GM23338 (cell line): ENCODE results near the gene SHMT1.

ENCODE experiments used
- EZH2 ChIP-seq: fragments of 200-600 bp; sonication (generic); IDR thresholded peaks from one replicate; pipeline ENCODE4 v1.8.0; 2017; ENCODE audit warnings: antibody characterized with exemption, mild to moderate bottlenecking, low read depth; ENCODE audit not compliant: unreplicated experiment
- EZH2phosphoT487 ChIP-seq: fragments of 200-600 bp; sonication (generic); IDR thresholded peaks from one replicate; pipeline ENCODE4 v1.8.1; 2018; ENCODE audit warnings: antibody characterized with exemption; ENCODE audit not compliant: unreplicated experiment
- POLR2AphosphoS5 ChIP-seq: IDR thresholded peaks from 2 replicates; pipeline ENCODE4 v1.6.1; 2016; ENCODE audit warnings: antibody characterized with exemption, low read depth
- REST ChIP-seq: IDR thresholded peaks from one replicate; pipeline ENCODE4 v1.6.1; 2018; ENCODE audit warnings: antibody characterized with exemption; ENCODE audit not compliant: unreplicated experiment
- TF ChIP-seq, protein P1 (sequence below), 2 experiments: fragments of 200-600 bp in 1 of 2; sonication (generic) in 1 of 2; conservative IDR thresholded peaks; 2 replicates each; pipeline versions ENCODE4 v1.5.1 to v1.6.1; 2016 to 2017; ENCODE audit warnings: antibody characterized with exemption in 2 of 2, low read depth in 2 of 2, mild to moderate bottlenecking in 2 of 2, moderate library complexity in 1 of 2

DNA sequence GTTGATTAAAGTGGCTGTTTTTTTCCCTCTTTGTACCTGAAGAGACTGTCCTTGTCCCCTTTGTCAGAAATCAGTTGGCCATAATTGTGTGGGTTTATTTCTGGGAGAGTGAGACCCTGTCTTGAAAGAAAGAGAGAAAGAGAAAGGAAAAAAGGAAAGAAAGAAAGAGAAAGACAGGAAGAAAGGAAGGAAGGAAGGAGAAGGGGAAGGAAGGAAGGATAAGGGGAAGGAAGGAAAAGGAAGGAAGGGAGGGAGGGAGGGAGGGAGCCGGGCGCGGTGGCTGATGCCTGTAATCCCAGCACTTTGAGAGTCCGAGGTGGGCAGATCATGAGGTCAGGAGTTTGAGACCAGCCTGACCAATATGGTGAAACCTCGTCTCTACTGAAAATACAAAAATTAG, 7.4 kb upstream of the SHMT1 start:
- TF ChIP-seq EZH2 (no peak), POLR2AphosphoS5 (no peak), REST (no peak), EZH2phosphoT487 (no peak)
- TF ChIP-seq, protein P1, sequence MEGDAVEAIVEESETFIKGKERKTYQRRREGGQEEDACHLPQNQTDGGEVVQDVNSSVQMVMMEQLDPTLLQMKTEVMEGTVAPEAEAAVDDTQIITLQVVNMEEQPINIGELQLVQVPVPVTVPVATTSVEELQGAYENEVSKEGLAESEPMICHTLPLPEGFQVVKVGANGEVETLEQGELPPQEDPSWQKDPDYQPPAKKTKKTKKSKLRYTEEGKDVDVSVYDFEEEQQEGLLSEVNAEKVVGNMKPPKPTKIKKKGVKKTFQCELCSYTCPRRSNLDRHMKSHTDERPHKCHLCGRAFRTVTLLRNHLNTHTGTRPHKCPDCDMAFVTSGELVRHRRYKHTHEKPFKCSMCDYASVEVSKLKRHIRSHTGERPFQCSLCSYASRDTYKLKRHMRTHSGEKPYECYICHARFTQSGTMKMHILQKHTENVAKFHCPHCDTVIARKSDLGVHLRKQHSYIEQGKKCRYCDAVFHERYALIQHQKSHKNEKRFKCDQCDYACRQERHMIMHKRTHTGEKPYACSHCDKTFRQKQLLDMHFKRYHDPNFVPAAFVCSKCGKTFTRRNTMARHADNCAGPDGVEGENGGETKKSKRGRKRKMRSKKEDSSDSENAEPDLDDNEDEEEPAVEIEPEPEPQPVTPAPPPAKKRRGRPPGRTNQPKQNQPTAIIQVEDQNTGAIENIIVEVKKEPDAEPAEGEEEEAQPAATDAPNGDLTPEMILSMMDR (conservative IDR thresholded peaks at IDR 0.05; ENCODE audit: low read depth in 2 of 2) = no peak
